22Rv1 (cell line): ENCODE measurements around the gene DET1.

Experiments
- H3K27ac ChIP-seq: fragments of 450-650 bp; 2 replicates; pipeline ENCODE4 v1.5.1; 2017
- CTCF ChIP-seq: fragments of 450-650 bp; IDR thresholded peaks from 2 replicates; pipeline ENCODE4 v1.5.1; 2017; ENCODE audit warnings: mild to moderate bottlenecking
- ZFX ChIP-seq: fragments of 450-650 bp; IDR thresholded peaks from 2 replicates; pipeline ENCODE4 v1.6.1; 2017; ENCODE audit warnings: antibody characterized with exemption, borderline replicate concordance

DET1 gene

GRCh38 chr15:88490036-88490435, 56.4 kb downstream of the DET1 start:
- no peak for TF ChIP-seq ZFX
- TF ChIP-seq CTCF = no peak
- H3K27ac ChIP-seq = no peak overlapping the region

- TF ChIP-seq ZFX (no peak), CTCF (no peak)
- H3K27ac ChIP-seq = no peak overlapping the region
Observed at GRCh38 chr15:88489321-88489720, 57.2 kb downstream of the DET1 start.

DNA sequence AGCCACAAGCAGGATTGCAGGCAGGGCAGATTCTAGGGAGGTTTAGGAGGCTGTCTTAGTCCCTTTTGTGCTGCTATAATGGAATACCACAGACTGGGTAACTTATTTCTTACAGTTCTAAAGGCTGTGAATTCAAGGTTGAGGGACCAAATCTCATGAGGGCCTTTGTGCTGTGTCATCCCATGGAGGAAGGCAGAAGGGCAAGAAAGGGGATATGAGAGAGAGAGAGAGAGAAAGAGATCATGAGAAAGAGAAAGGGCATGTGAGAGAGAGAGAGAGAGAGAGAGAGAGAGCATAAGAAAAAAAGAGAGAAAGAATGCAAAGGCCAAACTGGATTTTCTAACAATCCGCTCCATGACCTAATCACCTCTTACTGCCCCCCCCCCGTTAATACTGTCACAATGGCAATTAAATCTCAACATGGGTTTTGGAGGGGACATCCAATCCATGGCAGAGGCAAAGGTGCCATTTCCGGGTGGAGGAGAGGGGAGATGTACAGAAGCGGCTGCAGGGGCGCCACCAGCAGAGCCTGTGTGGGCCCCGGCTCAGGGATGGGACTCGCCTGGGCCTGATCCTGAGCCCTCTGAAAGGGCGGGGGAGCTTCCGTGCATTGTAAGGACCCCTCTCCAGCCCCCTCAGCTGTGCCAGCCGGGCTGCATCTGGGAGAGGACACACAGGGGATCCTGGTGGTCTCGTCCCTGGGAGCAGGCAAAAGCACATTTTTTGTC, 58.5 kb downstream of the DET1 start:
- no peak overlapping the region for H3K27ac ChIP-seq
- TF ChIP-seq CTCF (no peak), ZFX (no peak)

- no peak for TF ChIP-seq ZFX
- no peak for TF ChIP-seq CTCF
Observed at GRCh38 chr15:88487178-88487795, 59.2 kb downstream of the DET1 start.

DNA sequence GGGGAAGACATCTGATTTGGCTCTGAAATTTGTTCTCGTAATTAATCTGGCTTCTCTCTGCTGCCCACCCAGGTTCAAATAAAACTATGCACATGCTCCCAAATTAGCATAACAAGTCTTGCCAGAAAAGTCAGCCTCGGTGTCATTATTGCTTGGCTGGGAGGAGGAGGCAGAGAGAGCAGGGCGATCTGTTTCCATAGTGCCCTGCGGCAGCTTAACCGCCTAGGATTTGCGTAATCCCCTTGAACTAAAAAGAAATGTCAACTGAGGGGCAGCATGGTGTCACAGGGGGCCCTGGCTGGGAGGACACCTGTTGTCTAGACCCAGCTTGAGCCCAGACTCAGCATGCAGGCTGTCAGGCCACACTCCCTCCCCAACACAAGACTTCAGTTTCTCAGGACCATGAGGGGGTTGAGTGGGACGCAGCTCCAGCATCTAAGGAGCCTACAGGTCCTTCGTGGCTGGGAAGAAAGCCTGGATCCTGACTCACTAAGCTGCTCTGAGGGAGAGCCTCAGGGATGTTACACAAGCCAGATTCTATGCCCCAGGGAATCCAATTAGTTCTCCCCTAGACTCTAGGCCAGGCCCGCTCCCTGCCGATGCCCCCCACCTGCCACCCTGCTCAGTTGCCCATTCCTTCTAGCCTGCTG, 61.7 kb downstream of the DET1 start:
- no peak overlapping the region for H3K27ac ChIP-seq
- no peak for TF ChIP-seq CTCF
- TF ChIP-seq ZFX = no peak

More at GRCh38 chr15:88487178-88487795, 59.2 kb downstream of the DET1 start:
- H3K27ac ChIP-seq = no peak overlapping the region

- TF ChIP-seq ZFX (no peak), CTCF (no peak)
Observed at GRCh38 chr15:88482263-88482662, 64.2 kb downstream of the DET1 start.

DNA sequence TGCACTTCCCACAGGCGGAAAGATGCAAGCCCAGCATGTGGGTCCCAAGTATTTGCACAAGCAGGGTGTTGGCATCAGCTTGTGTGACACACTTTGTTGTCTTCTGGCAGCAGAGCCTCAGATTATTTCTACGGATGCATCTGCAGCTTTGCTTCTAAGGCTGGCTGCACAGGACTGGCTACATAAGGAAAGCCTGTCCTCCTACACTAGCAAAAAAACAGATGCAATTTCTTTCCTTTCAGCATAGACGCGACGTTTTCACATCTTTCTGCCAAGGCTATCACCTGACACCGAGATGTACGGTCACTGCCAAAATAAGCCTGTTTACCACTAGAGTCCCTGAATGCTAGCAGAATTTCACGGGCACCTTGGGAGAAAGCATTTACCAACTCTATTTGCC, 65.5 kb downstream of the DET1 start:
- no peak overlapping the region for H3K27ac ChIP-seq
- TF ChIP-seq ZFX (no peak), CTCF (no peak)

More at GRCh38 chr15:88482263-88482662, 64.2 kb downstream of the DET1 start:
- H3K27ac ChIP-seq = no peak overlapping the region
